DOHH2 (cell line): ENCODE results near the gene ME3.

Experiments used
- CTCF ChIP-seq: fragments of 200-600 bp; sonication (generic); IDR thresholded peaks from one replicate; pipeline ENCODE4 v1.5.1; 2014; ENCODE audit warnings: antibody characterized with exemption, mild to moderate bottlenecking, low read depth, low read length; ENCODE audit not compliant: poor library complexity, severe bottlenecking
- EZH2phosphoT487 ChIP-seq: fragments of 200-600 bp; sonication (generic); IDR thresholded peaks from 2 replicates; pipeline ENCODE4 v1.6.1; 2017; ENCODE audit warnings: borderline replicate concordance, mild to moderate bottlenecking, antibody characterized with exemption, low read length, moderate library complexity, mixed read lengths

GRCh38 chr11:86693518-86693917 is 21.1 kb upstream of the ME3 start:
- TF ChIP-seq CTCF, result no peak
- no peak for TF ChIP-seq EZH2phosphoT487
